Activated T-helper 9 cell treated with anti-CD3 and anti-CD28 coated beads, Interleukin-2, amount 50 U/mL, for 16 hours (primary cell): Measurements from ENCODE around the gene SH2D3C.
"Not testable (repeated sequence)": the region's sequence is repeated elsewhere in the genome, so short reads cannot be mapped to it uniquely, and the experiment has no call there.

Experiments used
- DNase-seq: peaks from one replicate; pipeline ENCODE4 v3.0.0-alpha.2; 2020; ENCODE audit warnings: low read depth

Gene SH2D3C

GRCh38 chr9:127783111-127784008 lies 4.9 kb upstream of the SH2D3C start:
- DNase-seq: peak; percentile 49

GRCh38 chr9:127781806-127782205 lies 3.3 kb upstream of the SH2D3C start:
- no peak for DNase-seq

GRCh38 chr9:127780909-127781308 lies 2.4 kb upstream of the SH2D3C start:
- not testable (repeated sequence) for DNase-seq

- no peak for DNase-seq
Measured at GRCh38 chr9:127780126-127780885, 1.8 kb upstream of the SH2D3C start.

GRCh38 chr9:127779136-127779981 lies 893 bp upstream of the SH2D3C start:
- DNase-seq: peak; percentile 56

- DNase-seq: no peak
Measured at GRCh38 chr9:127777368-127777980, 992 bp downstream of the SH2D3C start.

- no peak for DNase-seq
Measured at GRCh38 chr9:127776924-127777289, 1.6 kb downstream of the SH2D3C start.

- peak; percentile 63 for DNase-seq
Measured at GRCh38 chr9:127776195-127776923, 2.1 kb downstream of the SH2D3C start.

GRCh38 chr9:127773981-127774380 lies 4.5 kb downstream of the SH2D3C start:
- DNase-seq: no peak

GRCh38 chr9:127773272-127773671 lies 5.2 kb downstream of the SH2D3C start:
- no peak for DNase-seq

GRCh38 chr9:127772603-127773002 lies 5.9 kb downstream of the SH2D3C start:
- no peak for DNase-seq

- DNase-seq: no peak
Measured at GRCh38 chr9:127771570-127772189, 6.8 kb downstream of the SH2D3C start.

GRCh38 chr9:127770905-127771569 lies 7.4 kb downstream of the SH2D3C start:
- DNase-seq: peak; percentile 95

- no peak for DNase-seq
Measured at GRCh38 chr9:127770583-127770904, 7.9 kb downstream of the SH2D3C start.

GRCh38 chr9:127769929-127770582 lies 8.4 kb downstream of the SH2D3C start:
- no peak for DNase-seq

GRCh38 chr9:127769101-127769500 lies 9.4 kb downstream of the SH2D3C start:
- DNase-seq: no peak

GRCh38 chr9:127768698-127769097 lies 9.8 kb downstream of the SH2D3C start:
- DNase-seq: no peak

GRCh38 chr9:127767909-127768331 lies 10.5 kb downstream of the SH2D3C start:
- no peak for DNase-seq

- DNase-seq: no peak
Measured at GRCh38 chr9:127767410-127767809, 11.1 kb downstream of the SH2D3C start.

GRCh38 chr9:127765418-127765817 lies 13.0 kb downstream of the SH2D3C start:
- DNase-seq: no peak
